Ovary (tissue), 9 donors: ENCODE data around the gene TRIO. TPM values are rescaled to one million over a fixed set of nuclear protein-coding genes. Genes with fewer than 3 reads are reported as not detected.

Experiments used
- DNase-seq, 5 donors: peaks; one replicate each; pipeline ENCODE4 v3.0.0-alpha.2; 2019 to 2020
- H3K27ac ChIP-seq, 2 donors: fragments of 200-600 bp; one replicate each; pipeline versions ENCODE4 v1.5.1 to v1.8.0; 2019 to 2022
- H3K27me3 ChIP-seq: fragments of 200-600 bp; one replicate; pipeline ENCODE4 v1.8.0; 2022
- H3K36me3 ChIP-seq: fragments of 200-600 bp; sonication (generic); one replicate; pipeline ENCODE4 v1.5.1; 2019
- H3K4me1 ChIP-seq: one replicate; pipeline ENCODE4 v1.8.1; 2013; ENCODE audit warnings: mild to moderate bottlenecking, moderate library complexity; ENCODE audit not compliant: insufficient read depth
- H3K4me3 ChIP-seq: fragments of 200-600 bp; sonication (generic); one replicate; pipeline ENCODE4 v1.5.1; 2017
- H3K9me3 ChIP-seq, 2 donors: fragments of 200-600 bp in 1 of 2; sonication (generic) in 1 of 2; one replicate each; pipeline versions ENCODE4 v1.5.1 to v1.8.1; 2013 to 2019; ENCODE audit warnings: mild to moderate bottlenecking in 1 of 2, moderate library complexity in 1 of 2
- EP300 ChIP-seq: sonication (generic); formaldehyde crosslinking; IDR thresholded peaks from one replicate; pipeline ENCODE4 v1.6.1; 2017; ENCODE audit warnings: antibody characterized with exemption
- POLR2A ChIP-seq: fragments of 450-650 bp; IDR thresholded peaks from one replicate; pipeline ENCODE4 v1.6.1; 2017; ENCODE audit warnings: antibody characterized with exemption, mild to moderate bottlenecking, moderate library complexity
- WGBS, 3 donors: extraction: QIAGEN DNeasy Blood & Tissue Kit in 1 of 3; methylation state at CpG; one replicate each; pipeline versions ENCODE4 v1.1.5 to v1.1.7; 2013 to 2017; 5-methylcytosine and 5-hydroxymethylcytosine counted together
- intact Hi-C, 4 donors: fragments of 100-400 bp; cut with DNase I; formaldehyde crosslinking; loops; one replicate each; pipeline versions ENCODE4 v1.11.0 to v1.15.1; 2022 to 2023
- polyA plus RNA-seq, 2 donors: library from polyadenylated mRNA; stranded (reverse); fragments of 200-250 nt in 1 of 2; fragments of 350-450 nt in 1 of 2; fragmentation: Illumina TruSeq in 1 of 2; extraction: RNeasy Lipid Tissue Mini Kit (QIAGEN cat#74804) in 1 of 2; gene quantifications; one replicate each; pipeline ENCODE4 v1.2.3, GENCODE V29; 2013 to 2014
- total RNA-seq, 7 donors: library from RNA; depleted of rRNA in 2 of 7; stranded (reverse); fragments of >200 nt in 2 of 7; fragmentation: NEBNext Ultra II Directional in 3 of 7; extraction: Animal tissue kit (Norgen Biotek cat#: 25700) in 3 of 7; gene quantifications; one replicate each; pipeline versions ENCODE4 v1.1.0 to v1.2.4, GENCODE V29; 2016 to 2023
- TF ChIP-seq, protein P1 (sequence below), 3 donors: fragments of 450-650 bp in 2 of 3; fragments of 200-600 bp in 1 of 3; IDR thresholded peaks; one replicate each; pipeline versions ENCODE4 v1.5.1 to v1.8.0; 2016 to 2022; ENCODE audit warnings: antibody characterized with exemption in 3 of 3, mild to moderate bottlenecking in 1 of 3
- donor health status: DM: no; HTN: no; CAD: no; lungs with moderate emphysema.
- donor health status: DM: no; HTN: no; CAD: no.
- donor health status: Bipolar disorder and iron deficiency.
- donor health status: DM: yes; HTN: yes; CAD: no.
- donor health status: DM: no; HTN: no; CAD: no.
- donor health status: DM: yes; HTN: yes; CAD: no.

Gene TRIO
- total and polyA plus RNA-seq, 9 donors: 58.4 to 268 (median 125) TPM

DNA sequence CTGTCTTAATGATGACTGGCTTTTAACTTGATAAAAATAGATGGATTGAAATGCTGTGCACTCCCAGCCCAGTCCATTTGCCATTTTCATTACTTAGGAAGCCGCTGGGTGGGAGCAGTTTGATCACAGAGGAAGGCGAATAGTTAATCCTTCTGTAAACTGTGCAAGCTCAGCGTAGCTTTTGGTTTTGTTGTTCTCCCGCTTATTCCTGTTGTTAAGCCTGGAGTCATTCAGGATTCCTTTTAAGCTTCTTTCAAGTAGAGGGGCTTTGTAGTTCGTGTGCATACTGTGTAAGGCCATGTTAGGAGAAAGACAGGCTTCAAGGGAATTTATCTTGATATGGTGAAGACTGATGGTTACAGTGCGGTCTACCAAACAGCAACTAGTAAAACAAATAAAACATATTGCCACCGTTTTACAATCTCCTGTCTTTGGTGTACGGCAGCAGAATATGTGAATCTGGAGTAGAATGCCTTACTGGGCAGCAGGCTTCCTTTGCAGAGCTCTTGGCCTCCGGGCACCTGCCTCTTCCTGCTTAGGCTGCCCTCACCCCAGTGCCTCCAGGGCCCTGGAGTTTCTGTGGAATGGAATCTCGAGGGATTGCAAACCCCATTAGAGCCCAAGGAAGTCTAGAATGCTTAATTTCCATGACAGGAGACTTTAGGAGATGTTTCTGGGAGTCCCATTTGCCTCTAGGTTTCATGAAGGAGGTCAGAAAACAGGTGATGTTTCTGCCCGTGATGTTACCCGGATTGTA is 141.4 kb downstream of the TRIO start:
- no peaks in the 10 kb centered on the region for H3K4me1 ChIP-seq
- no peak overlapping the region for H3K4me3 ChIP-seq
- no peak overlapping the region for H3K27ac ChIP-seq
- DNase-seq: no peak
- H3K36me3 ChIP-seq: no peaks in the 10 kb centered on the region
- TF ChIP-seq POLR2A: no peak
- no peak for TF ChIP-seq EP300
- TF ChIP-seq, protein P1, sequence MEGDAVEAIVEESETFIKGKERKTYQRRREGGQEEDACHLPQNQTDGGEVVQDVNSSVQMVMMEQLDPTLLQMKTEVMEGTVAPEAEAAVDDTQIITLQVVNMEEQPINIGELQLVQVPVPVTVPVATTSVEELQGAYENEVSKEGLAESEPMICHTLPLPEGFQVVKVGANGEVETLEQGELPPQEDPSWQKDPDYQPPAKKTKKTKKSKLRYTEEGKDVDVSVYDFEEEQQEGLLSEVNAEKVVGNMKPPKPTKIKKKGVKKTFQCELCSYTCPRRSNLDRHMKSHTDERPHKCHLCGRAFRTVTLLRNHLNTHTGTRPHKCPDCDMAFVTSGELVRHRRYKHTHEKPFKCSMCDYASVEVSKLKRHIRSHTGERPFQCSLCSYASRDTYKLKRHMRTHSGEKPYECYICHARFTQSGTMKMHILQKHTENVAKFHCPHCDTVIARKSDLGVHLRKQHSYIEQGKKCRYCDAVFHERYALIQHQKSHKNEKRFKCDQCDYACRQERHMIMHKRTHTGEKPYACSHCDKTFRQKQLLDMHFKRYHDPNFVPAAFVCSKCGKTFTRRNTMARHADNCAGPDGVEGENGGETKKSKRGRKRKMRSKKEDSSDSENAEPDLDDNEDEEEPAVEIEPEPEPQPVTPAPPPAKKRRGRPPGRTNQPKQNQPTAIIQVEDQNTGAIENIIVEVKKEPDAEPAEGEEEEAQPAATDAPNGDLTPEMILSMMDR (IDR thresholded peaks at IDR 0.05): no peak
- no peaks in the 10 kb centered on the region for H3K9me3 ChIP-seq
- intact Hi-C loops: no loop called here
- no peaks in the 10 kb centered on the region for H3K27me3 ChIP-seq
- WGBS, 3 donors: 66 to 73% (median 72%) methylated on average over 12 of the region's 12 CpGs

DNA sequence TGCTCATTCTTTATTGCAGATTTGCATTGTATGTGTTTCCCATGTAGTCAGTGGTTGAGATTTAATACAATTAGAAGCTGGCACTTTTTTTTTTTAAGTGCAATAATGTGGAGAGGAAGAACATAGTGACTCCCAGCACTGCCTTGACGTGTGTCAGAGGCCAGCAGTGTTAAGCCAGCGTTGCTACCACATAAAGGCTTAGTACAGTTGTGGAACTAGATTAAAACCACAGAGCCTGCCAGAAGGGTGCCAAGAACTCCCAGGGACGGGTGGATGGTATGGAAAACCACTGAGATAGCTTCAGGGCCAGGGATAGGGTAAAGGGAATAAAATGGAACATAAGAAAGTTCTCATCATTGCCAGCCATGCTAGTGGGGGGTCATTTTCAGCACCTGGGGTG is 142.9 kb downstream of the TRIO start:
- H3K9me3 ChIP-seq: no peaks in the 10 kb centered on the region
- TF ChIP-seq EP300: no peak
- TF ChIP-seq, protein P1 (IDR thresholded peaks at IDR 0.05): no peak
- no peak for TF ChIP-seq POLR2A
- 82 to 84% (median 83%) methylated on average over 3 of the region's 3 CpGs for WGBS, 3 donors
- H3K27me3 ChIP-seq: no peaks in the 10 kb centered on the region
- intact Hi-C loops: no loop called here
- no peaks in the 10 kb centered on the region for H3K4me1 ChIP-seq
- H3K4me3 ChIP-seq: no peak overlapping the region
- H3K27ac ChIP-seq: no peak overlapping the region
- no peak for DNase-seq
- no peaks in the 10 kb centered on the region for H3K36me3 ChIP-seq

DNA sequence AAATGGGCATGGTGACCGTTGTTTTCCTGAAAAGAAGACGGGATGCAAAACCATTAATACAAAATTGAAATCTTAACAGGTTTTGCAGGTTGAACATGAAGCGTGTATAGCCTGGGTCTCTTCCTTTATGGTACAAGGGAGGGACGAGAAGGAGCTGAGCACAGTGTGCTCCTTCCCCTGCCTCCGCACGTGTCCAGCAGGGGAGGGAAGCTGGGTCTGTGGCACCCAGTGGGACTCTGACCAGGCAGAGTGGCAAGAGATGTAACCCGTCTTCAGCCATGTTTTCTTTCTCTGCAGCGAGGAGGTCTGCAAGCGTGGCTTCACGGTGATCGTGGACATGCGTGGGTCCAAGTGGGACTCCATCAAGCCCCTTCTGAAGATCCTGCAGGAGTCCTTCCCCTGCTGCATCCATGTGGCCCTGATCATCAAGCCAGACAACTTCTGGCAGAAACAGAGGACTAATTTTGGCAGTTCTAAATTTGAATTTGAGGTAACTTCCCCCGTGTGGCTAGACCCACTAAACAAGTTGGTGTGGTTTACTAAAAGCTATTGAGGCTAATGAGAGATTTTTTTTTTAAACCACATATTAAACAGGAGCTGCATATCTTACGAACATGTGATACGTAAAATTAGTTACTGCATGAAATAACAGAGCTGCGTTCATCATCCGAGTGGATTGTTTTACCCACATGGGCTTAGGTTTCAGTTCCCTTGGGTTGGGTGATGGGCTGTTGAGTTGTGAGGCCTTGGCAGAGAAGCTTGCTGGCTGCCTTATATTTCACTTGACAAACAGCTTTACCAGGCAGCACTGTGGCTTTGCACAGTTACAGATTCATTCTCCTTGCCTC is 143.7 kb downstream of the TRIO start:
- Histone ChIP-seq H3K36me3 (no peaks in the 10 kb centered on the region), H3K4me3 (no peak overlapping the region), H3K4me1 (no peaks in the 10 kb centered on the region), H3K27ac (no peak overlapping the region), H3K9me3 (no peaks in the 10 kb centered on the region), H3K27me3 (no peaks in the 10 kb centered on the region)
- TF ChIP-seq EP300 (no peak), POLR2A (no peak)
- TF ChIP-seq, protein P1 (IDR thresholded peaks at IDR 0.05): no peak
- no peak for DNase-seq
- WGBS, 3 donors: 93 to 95% (median 95%) methylated on average over 17 of the region's 17 CpGs
- intact Hi-C loops: no loop called here

DNA sequence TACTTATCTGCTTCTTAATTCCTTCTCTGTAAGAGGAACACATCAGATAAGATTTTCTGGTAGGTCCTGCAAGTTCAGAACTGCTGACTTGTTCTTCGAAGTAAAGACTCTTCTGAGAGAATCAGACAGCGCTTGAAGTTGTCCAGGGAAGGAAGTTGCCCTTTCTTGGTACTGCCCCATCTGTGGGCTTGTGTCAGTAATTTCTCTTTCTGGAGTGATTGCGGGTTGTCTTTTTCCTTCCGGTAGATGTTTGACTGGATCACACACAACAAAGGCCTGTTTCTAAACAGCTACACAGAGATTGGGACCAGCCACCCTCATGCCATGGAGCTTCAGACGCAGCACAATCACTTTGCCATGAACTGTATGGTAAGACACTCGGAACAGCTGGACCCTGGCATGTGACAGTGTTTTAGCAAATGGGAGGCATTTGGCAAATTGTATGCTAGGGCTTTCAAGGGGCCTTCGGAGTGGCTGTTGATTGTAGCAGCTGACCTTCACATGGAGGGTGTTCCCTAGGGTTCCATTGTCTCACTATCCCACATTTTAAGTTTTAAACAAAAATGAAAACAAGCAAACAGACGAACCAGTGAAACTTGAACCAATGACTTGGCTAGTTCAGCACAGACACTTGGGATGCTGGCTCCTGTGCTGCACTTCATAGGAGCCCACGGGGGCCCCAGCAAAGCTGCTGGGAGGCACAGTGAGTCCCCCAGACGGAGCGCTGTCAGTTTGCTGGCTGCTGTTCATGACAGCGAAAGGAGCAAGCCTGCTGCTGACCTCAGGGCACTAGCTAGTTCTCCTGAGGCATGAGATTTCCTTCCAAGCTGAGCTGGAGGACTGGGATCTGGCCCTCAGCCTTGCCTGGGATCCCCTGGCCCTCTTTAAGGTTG is 149.9 kb downstream of the TRIO start:
- DNase-seq: no peak
- Histone ChIP-seq H3K27ac (no peak overlapping the region), H3K36me3 (no peaks in the 10 kb centered on the region), H3K9me3 (no peaks in the 10 kb centered on the region), H3K4me1 (no peaks in the 10 kb centered on the region), H3K4me3 (no peak overlapping the region), H3K27me3 (no peaks in the 10 kb centered on the region)
- WGBS, 3 donors: 75 to 82% (median 81%) methylated on average over 12 of the region's 12 CpGs
- TF ChIP-seq POLR2A (no peak), EP300 (no peak)
- TF ChIP-seq, protein P1 (IDR thresholded peaks at IDR 0.05): no peak
- intact Hi-C loops: no loop called here
